ENCODE data around the gene DKC1. TPM values are rescaled to one million over a fixed set of nuclear protein-coding genes. Genes with fewer than 3 reads are reported as not detected.

DKC1 gene
- total and polyA plus RNA-seq, 2 of the 13 experiments (the other 11 are each of a cell fraction or from before 2014, with no cell fraction given): 61.6 to 102 TPM

DNA sequence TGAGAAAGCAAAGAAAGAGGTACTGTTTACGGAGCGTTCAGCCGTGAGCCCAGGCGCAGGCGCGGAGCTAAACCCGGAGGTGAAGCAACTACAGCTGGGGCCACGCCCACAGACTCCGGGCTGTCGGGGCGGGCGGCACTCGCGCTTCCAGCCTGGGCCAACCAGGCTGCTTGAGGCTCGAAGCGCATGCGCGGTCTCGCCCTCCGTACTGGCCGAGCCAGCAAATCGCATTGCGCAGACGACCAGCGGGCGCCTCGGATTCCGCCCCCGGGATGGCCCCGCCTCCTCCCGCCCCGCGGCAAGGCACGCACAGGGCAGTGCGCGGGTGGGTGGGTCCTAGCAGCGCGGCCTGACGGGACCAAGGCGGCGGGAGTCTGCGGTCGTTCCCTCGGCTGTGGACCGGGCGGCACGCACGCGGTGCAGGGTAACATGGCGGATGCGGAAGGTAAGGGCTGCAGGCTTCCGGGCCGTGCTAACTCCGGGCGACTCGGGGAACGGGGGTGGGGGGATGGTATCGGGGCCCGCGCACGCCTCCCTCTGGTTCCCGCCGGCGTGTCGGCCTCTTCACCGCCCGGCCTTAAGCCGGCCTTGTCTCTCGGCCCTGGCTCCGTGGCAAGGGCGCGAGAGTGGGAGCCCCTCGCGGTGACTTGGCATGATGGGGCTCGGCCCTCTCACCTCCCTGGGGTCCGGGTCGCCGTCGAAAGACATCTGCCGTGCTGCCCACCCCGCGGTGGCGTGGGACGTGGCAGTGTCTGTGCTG, at the start of gene DKC1 (continued):
- TF ChIP-seq, protein P1, sequence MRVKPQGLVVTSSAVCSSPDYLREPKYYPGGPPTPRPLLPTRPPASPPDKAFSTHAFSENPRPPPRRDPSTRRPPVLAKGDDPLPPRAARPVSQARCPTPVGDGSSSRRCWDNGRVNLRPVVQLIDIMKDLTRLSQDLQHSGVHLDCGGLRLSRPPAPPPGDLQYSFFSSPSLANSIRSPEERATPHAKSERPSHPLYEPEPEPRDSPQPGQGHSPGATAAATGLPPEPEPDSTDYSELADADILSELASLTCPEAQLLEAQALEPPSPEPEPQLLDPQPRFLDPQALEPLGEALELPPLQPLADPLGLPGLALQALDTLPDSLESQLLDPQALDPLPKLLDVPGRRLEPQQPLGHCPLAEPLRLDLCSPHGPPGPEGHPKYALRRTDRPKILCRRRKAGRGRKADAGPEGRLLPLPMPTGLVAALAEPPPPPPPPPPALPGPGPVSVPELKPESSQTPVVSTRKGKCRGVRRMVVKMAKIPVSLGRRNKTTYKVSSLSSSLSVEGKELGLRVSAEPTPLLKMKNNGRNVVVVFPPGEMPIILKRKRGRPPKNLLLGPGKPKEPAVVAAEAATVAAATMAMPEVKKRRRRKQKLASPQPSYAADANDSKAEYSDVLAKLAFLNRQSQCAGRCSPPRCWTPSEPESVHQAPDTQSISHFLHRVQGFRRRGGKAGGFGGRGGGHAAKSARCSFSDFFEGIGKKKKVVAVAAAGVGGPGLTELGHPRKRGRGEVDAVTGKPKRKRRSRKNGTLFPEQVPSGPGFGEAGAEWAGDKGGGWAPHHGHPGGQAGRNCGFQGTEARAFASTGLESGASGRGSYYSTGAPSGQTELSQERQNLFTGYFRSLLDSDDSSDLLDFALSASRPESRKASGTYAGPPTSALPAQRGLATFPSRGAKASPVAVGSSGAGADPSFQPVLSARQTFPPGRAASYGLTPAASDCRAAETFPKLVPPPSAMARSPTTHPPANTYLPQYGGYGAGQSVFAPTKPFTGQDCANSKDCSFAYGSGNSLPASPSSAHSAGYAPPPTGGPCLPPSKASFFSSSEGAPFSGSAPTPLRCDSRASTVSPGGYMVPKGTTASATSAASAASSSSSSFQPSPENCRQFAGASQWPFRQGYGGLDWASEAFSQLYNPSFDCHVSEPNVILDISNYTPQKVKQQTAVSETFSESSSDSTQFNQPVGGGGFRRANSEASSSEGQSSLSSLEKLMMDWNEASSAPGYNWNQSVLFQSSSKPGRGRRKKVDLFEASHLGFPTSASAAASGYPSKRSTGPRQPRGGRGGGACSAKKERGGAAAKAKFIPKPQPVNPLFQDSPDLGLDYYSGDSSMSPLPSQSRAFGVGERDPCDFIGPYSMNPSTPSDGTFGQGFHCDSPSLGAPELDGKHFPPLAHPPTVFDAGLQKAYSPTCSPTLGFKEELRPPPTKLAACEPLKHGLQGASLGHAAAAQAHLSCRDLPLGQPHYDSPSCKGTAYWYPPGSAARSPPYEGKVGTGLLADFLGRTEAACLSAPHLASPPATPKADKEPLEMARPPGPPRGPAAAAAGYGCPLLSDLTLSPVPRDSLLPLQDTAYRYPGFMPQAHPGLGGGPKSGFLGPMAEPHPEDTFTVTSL (CRISPR knock-in tag; IDR thresholded peaks at IDR 0.05; ENCODE audit: borderline replicate concordance): no peak
- TF ChIP-seq, protein P2, sequence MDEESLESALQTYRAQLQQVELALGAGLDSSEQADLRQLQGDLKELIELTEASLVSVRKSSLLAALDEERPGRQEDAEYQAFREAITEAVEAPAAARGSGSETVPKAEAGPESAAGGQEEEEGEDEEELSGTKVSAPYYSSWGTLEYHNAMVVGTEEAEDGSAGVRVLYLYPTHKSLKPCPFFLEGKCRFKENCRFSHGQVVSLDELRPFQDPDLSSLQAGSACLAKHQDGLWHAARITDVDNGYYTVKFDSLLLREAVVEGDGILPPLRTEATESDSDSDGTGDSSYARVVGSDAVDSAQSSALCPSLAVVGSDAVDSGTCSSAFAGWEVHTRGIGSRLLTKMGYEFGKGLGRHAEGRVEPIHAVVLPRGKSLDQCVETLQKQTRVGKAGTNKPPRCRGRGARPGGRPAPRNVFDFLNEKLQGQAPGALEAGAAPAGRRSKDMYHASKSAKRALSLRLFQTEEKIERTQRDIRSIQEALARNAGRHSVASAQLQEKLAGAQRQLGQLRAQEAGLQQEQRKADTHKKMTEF (CRISPR knock-in tag; IDR thresholded peaks at IDR 0.05): peak; percentile 44; the same call in 1 of the 2 replicates
- TF ChIP-seq, protein P3, sequence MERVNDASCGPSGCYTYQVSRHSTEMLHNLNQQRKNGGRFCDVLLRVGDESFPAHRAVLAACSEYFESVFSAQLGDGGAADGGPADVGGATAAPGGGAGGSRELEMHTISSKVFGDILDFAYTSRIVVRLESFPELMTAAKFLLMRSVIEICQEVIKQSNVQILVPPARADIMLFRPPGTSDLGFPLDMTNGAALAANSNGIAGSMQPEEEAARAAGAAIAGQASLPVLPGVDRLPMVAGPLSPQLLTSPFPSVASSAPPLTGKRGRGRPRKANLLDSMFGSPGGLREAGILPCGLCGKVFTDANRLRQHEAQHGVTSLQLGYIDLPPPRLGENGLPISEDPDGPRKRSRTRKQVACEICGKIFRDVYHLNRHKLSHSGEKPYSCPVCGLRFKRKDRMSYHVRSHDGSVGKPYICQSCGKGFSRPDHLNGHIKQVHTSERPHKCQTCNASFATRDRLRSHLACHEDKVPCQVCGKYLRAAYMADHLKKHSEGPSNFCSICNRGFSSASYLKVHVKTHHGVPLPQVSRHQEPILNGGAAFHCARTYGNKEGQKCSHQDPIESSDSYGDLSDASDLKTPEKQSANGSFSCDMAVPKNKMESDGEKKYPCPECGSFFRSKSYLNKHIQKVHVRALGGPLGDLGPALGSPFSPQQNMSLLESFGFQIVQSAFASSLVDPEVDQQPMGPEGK (CRISPR knock-in tag; IDR thresholded peaks at IDR 0.05): peak; percentile 36; the same call in 1 of the 2 replicates
- TF ChIP-seq, protein P4, sequence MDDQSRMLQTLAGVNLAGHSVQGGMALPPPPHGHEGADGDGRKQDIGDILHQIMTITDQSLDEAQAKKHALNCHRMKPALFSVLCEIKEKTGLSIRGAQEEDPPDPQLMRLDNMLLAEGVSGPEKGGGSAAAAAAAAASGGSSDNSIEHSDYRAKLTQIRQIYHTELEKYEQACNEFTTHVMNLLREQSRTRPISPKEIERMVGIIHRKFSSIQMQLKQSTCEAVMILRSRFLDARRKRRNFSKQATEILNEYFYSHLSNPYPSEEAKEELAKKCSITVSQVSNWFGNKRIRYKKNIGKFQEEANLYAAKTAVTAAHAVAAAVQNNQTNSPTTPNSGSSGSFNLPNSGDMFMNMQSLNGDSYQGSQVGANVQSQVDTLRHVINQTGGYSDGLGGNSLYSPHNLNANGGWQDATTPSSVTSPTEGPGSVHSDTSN (CRISPR knock-in tag; IDR thresholded peaks at IDR 0.05; ENCODE audit: borderline replicate concordance): no peak
- no peak for TF ChIP-seq PAX8 (CRISPR knock-in tag; IDR thresholded peaks at IDR 0.05; ENCODE audit: borderline replicate concordance)
- TF ChIP-seq PAWR (CRISPR knock-in tag; IDR thresholded peaks at IDR 0.05; ENCODE audit: borderline replicate concordance): no peak
- TF ChIP-seq, protein P5, sequence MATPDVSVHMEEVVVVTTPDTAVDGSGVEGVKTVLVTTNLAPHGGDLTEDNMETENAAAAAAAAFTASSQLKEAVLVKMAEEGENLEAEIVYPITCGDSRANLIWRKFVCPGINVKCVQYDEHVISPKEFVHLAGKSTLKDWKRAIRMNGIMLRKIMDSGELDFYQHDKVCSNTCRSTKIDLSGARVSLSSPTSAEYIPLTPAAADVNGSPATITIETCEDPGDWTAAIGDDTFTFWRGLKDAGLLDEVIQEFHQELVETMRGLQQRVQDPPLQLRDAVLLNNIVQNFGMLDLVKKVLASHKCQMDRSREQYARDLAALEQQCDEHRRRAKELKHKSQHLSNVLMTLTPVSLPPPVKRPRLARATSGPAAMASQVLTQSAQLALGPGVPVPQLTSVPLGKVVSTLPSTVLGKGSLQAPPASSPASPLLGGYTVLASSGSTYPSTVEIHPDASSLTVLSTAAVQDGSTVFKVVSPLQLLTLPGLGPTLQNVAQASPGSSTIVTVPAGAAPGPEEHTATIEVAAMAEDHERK (CRISPR knock-in tag; IDR thresholded peaks at IDR 0.05; ENCODE audit: low read depth): peak; percentile 40; the same call in 1 of the 2 replicates
- TF ChIP-seq ADNP (CRISPR knock-in tag; IDR thresholded peaks at IDR 0.05): no peak
- no peak for TF ChIP-seq TOPORS (CRISPR knock-in tag; IDR thresholded peaks at IDR 0.05)
- TF ChIP-seq ZFP82 (CRISPR knock-in tag; IDR thresholded peaks at IDR 0.05; ENCODE audit: borderline replicate concordance): no peak
- TF ChIP-seq, protein P6, sequence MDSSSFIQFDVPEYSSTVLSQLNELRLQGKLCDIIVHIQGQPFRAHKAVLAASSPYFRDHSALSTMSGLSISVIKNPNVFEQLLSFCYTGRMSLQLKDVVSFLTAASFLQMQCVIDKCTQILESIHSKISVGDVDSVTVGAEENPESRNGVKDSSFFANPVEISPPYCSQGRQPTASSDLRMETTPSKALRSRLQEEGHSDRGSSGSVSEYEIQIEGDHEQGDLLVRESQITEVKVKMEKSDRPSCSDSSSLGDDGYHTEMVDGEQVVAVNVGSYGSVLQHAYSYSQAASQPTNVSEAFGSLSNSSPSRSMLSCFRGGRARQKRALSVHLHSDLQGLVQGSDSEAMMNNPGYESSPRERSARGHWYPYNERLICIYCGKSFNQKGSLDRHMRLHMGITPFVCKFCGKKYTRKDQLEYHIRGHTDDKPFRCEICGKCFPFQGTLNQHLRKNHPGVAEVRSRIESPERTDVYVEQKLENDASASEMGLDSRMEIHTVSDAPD (CRISPR knock-in tag; IDR thresholded peaks at IDR 0.05): no peak
- TF ChIP-seq ZNF790 (CRISPR knock-in tag; IDR thresholded peaks at IDR 0.05; ENCODE audit: borderline replicate concordance): 0 out of 2 replicates have a peak, but pooled peaks have one; percentile 48
- TF ChIP-seq, protein P7, sequence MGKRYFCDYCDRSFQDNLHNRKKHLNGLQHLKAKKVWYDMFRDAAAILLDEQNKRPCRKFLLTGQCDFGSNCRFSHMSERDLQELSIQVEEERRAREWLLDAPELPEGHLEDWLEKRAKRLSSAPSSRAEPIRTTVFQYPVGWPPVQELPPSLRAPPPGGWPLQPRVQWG (CRISPR knock-in tag; IDR thresholded peaks at IDR 0.05; ENCODE audit: borderline replicate concordance, low read depth): no peak

Measured in HepG2 (cell line).